C4-2B (cell line): ENCODE results near the gene FOXG1.

ENCODE experiments used
- H3K27ac ChIP-seq: fragments of 450-650 bp; 2 replicates; pipeline ENCODE4 v1.5.1; 2017
- CTCF ChIP-seq: fragments of 450-650 bp; conservative IDR thresholded peaks from 2 replicates; pipeline ENCODE4 v1.5.1; 2017; ENCODE audit warnings: mild to moderate bottlenecking
- ZFX ChIP-seq: fragments of 450-650 bp; IDR thresholded peaks from 2 replicates; pipeline ENCODE4 v1.6.1; 2017

The FOXG1 gene

GRCh38 chr14:28751467-28752058 is 15.0 kb upstream of the FOXG1 start:
- H3K27ac ChIP-seq, result no peak overlapping the region
- TF ChIP-seq ZFX (no peak), CTCF (peak; percentile 96)

- TF ChIP-seq CTCF (peak; percentile 88), ZFX (no peak)
- H3K27ac ChIP-seq, result peak overlapping the region; percentile 42; the same call in 1 of the 2 replicates
Measured at GRCh38 chr14:28754209-28754985, 12.2 kb upstream of the FOXG1 start.

GRCh38 chr14:28755198-28755815 is 11.3 kb upstream of the FOXG1 start:
- TF ChIP-seq ZFX, result no peak
- peak overlapping the region; percentile 42; the same call in 1 of the 2 replicates for H3K27ac ChIP-seq

GRCh38 chr14:28755884-28756268 is 10.7 kb upstream of the FOXG1 start:
- H3K27ac ChIP-seq, result no peak overlapping the region
- TF ChIP-seq ZFX, result no peak
- no peak for TF ChIP-seq CTCF

GRCh38 chr14:28756269-28756883 is 10.2 kb upstream of the FOXG1 start:
- H3K27ac ChIP-seq, result no peak overlapping the region; the same call in 1 of the 2 replicates
- no peak for TF ChIP-seq CTCF
- TF ChIP-seq ZFX, result no peak

- no peak overlapping the region; the same call in 1 of the 2 replicates for H3K27ac ChIP-seq
- TF ChIP-seq ZFX (no peak), CTCF (peak; percentile 24; the same call in 1 of the 2 replicates)
Measured at GRCh38 chr14:28756884-28757570, 9.6 kb upstream of the FOXG1 start.

- TF ChIP-seq ZFX (no peak), CTCF (no peak)
- H3K27ac ChIP-seq, result no peak overlapping the region
Measured at GRCh38 chr14:28757786-28758185, 8.8 kb upstream of the FOXG1 start.
